Activated naive CD4-positive, alpha-beta T cell treated with anti-CD3 and anti-CD28 coated beads, Interleukin-2, amount 50 U/mL, for 16 hours (primary cell): ENCODE results near the gene SPTAN1.

Source experiments
- DNase-seq: peaks from one replicate; pipeline ENCODE4 v3.0.0-alpha.2; 2020

SPTAN1 gene

DNA sequence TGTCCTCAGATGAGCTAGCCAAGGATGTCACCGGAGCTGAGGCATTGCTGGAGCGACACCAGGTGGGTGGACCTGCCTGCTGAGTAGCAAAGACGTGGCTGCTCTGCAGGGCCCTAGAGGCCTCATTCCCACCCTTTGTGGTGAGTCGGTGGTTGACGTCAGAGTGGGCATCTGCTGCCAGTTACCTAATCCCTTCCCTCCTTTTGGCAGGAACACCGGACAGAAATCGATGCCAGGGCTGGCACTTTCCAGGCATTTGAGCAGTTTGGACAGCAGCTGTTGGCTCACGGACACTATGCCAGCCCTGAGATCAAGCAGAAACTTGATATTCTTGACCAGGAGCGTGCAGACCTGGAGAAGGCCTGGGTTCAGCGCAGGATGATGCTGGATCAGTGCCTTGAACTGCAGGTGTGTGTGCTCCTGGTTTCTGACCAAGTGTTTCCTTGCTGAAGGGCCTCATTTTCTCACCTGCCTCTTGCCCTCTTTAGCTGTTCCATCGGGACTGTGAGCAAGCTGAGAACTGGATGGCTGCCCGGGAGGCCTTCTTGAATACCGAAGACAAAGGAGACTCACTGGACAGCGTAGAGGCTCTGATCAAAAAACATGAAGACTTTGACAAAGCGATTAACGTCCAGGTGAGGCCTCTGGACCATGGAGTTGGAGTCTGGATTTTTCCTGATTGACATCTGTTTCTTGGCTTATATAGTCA is 55.4 kb downstream of the SPTAN1 start:
- DNase-seq = no peak

DNA sequence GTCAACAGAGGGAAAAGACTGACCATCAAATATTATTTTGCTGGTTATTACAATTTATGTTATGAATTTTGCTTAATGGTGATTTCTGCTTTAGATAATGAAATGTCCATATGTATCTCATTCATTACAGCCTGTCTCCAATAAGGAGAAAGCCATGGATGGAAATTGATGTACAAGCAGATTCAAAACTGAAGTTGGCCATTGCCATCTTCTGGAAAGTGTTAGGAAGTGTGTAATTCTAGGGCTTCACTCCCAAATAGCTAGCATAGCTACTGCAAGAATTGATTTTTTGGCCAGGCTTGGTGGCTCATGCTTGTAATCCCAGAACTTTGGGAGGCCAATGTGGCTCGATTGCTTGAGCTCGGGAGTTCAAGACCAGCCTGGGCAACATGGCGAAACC is 58.5 kb downstream of the SPTAN1 start:
- DNase-seq = no peak

DNA sequence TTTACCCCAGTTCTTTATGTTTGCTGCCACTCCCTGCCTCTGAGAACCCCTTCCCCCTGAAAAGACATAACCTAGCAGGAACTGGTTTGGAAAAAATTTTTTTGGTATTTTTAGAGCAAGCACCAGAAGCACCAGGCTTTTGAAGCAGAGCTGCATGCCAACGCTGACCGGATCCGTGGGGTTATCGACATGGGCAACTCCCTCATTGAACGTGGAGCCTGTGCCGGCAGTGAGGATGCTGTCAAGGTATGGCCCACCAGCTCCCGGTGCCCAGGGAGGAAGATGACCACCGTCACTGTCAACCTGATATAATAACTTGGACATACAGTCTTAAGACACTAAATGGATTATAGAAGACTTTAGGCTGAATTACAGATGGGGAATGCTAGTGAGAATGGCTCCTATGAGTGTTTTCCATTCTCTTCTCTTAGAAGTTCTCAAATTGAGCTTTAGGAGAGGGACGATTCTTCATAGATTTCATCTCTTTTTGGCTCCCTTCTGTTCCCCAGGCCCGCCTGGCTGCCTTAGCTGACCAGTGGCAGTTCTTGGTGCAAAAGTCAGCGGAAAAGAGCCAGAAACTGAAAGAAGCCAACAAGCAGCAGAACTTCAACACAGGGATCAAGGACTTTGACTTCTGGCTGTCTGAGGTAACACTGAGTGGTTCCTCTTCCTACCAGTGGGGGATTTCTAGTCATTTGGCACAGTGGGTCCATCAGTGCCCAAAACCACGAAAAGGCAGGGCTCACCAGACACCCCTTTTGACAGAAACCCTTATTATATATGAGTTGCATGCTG is 59.4 kb downstream of the SPTAN1 start:
- no peak for DNase-seq

DNA sequence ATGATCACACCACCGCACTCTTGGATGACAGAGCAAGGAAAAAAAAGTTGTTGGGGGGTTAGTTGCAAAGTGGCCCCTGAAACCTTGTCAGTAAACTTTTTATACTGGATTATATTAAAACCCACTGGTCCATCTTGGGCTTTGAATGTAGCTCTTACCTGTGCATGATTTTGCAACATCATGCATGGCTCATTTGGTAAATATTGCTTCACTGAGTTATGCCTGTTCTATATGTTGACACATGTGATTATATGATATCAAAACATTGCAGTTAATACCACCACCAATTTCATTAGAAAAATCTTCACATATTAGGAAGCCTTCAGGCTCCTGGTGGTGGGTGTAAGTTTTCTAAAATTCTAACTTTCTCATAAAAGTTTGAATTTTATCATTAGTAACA is 62.3 kb downstream of the SPTAN1 start:
- DNase-seq = no peak

DNA sequence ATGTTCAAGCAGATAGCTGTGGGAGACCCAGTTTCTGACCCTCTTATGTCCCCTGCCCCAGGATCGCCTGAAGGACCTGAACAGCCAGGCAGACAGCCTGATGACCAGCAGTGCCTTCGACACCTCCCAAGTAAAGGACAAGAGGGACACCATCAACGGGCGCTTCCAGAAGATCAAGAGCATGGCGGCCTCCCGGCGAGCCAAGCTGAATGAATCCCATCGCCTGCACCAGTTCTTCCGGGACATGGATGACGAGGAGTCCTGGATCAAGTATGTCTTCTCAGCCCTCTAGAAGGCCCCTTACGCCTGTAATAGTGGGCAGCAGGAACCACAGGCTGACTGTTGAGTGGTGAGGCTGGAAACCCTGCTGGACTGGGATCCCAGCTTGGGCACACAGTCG is 63.2 kb downstream of the SPTAN1 start:
- DNase-seq = no peak

DNA sequence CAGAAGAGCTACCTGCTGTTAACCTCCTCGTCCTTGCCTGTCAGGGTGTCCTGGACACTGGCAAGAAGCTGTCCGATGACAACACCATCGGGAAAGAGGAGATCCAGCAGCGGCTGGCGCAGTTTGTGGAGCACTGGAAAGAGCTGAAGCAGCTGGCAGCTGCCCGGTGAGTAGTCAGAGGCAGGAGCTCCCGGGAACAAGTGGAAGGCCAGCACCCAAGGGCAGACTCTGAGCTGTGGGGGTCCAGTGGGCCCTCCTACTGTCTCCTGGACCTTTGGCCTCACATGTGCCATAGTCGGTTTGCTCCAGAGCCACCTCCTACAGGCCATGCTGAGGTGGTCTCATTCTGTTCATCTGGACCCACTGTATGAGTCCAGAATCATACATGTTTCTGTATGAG is 65.6 kb downstream of the SPTAN1 start:
- DNase-seq = no peak

DNA sequence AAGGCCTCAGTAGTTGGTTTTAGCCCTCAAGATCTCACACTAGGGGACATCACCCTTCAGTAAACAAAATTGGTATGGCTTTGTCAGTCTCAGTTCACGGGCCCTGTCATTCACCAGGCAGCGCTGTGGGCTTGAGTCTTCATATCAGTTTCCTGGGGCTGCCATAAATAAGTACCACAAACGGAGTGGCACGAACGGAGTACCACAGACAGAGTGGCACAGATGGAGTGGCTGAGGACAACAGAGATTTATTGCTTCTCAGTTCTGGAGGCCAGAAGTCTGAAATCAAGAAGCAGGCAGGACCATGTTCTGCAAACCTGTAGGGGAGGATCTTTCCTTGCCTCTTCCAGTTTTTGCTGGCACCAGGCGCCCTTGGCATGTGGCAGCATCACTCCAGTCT is 66.7 kb downstream of the SPTAN1 start:
- DNase-seq = no peak

DNA sequence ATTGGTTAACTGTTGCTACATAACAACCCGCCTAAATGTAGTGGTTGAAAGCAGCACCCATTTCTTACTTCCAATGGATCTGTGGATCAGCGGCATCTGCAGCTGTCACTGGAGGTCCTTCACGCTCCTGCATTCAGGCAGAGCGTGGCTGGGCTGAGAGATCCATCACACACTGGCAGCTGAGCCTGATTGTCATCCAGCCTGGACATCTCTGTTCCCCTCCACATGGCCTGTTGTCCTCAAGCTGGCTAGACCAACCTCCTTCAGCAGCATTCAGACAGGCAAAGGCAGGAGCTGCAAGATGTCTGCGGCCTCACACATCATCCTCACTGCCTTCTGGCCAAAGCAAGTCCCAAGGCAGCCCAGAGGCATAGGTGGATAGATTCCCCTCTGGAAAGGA is 67.4 kb downstream of the SPTAN1 start:
- DNase-seq = no peak

DNA sequence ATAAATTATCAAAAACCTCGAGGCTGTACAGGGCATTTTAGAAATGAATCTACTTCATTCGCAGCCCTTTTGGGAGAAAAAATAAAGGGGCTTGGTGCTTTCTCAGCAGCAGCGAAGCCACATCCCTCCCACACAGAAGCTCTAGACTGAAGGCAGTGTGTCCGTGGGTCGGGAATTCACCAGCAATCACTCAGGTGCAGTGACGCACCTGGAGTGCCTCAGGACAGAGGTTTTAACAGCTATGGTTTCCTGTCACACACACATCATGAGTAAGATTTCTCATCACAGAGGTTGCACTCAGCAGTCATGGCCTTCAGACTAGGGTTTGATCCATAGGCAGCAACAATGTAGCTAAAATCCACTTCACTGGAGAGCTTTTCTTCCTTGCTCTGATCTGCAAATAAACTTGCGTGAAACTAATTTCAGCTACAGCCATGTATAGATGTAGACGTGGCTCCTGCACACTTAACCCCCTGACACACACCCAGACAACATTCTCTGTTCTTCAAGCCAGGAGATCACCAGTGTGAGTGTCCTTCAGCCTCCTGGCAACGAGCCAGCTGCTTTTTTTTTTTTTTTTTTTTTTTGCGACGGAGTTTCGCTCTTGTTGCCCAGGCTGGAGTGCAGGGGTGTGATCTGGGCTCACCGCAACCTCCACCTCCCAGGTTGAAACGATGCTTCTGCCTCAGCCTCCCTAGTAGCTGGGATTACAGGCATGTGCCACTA is 69.5 kb downstream of the SPTAN1 start:
- no peak for DNase-seq

DNA sequence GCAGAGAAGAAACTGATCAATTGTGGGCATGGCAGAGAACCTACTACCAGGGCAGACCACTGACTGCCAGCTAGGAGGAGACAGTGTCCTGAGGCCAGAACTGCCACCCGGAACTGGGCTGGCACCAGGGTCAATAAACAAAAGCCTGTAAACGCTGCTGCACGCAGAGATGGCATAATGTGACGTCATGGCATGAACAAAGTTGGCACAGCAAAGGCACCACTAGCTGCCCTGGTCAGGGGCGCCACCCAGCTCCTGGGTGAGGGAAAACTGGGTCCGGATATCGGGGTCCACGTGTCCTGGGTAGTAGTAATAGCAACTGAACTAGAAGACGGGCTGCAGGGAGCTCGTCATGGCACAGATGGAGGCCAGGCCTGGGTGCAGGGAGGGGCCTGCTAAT is 72.2 kb downstream of the SPTAN1 start:
- DNase-seq = no peak

DNA sequence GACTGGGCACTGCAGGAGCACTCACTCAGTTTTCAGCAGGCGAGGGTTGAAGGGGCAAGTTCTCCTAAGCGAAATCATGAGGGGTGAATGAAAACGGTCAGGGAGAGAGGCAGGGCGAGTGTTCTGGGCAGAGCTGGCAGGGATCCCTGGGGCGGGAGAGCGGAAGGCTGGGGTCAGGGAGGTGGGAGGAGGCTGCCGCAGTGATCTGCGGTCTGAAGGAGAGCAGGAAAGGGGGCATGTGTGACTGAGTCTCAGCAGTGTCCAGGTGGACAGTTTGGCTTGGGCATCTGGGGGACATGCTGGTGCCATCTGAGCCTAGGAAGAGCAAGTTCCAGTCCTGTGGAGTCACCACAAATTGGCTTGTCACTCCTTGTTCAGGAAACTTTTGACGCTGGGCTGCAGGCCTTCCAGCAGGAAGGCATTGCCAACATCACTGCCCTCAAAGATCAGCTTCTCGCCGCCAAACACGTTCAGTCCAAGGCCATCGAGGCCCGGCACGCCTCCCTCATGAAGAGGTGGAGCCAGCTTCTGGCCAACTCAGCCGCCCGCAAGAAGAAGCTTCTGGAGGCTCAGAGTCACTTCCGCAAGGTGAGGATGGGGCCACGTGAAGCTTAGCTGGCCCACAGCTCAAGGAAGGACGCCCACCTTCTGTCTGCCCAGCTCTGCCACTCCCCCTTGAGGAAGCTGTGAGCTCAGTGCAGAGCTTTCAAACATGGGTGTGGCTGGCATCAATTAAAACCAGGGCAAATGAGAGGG is 73.2 kb downstream of the SPTAN1 start:
- no peak for DNase-seq

DNA sequence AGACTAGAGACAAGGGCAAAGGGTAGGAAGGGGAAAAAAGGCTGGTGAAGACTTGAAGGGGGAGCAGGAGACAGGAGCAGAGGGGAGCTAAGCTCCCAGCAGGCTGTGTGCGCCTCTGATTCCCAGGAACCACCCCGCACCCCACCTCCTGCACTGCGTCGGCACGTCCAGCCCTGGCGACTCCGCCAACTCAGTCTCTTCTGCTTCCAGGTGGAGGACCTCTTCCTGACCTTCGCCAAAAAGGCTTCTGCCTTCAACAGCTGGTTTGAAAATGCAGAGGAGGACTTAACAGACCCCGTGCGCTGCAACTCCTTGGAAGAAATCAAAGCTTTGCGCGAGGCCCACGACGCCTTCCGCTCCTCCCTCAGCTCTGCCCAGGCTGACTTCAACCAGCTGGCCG is 73.8 kb downstream of the SPTAN1 start:
- DNase-seq = no peak

DNA sequence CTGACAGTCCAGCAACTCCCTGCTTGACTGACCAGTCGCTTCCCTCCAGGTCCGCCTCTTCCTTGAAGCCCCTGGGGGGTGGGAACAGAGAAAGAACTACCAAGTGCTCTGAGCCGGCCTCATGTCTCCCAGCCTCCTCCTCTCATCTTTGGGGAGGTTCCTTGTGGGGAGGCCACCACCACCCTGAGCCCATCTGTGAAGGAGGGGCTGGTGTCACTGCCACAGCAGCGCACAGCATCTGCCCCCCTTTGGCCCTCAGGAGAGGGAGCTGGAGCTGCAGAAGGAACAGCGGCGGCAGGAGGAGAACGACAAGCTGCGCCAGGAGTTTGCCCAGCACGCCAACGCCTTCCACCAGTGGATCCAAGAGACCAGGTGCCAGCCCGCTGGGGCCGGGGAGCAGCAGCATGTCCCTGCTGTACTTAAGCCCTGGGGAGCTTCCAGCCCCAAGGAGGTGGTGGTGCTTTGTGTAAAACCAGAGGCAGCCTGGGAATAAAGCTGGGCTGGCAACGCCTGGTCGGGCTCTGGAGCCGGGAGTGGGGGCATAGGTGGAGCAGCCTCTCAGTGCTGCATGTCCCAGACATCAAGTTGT is 74.8 kb downstream of the SPTAN1 start:
- DNase-seq = no peak

DNA sequence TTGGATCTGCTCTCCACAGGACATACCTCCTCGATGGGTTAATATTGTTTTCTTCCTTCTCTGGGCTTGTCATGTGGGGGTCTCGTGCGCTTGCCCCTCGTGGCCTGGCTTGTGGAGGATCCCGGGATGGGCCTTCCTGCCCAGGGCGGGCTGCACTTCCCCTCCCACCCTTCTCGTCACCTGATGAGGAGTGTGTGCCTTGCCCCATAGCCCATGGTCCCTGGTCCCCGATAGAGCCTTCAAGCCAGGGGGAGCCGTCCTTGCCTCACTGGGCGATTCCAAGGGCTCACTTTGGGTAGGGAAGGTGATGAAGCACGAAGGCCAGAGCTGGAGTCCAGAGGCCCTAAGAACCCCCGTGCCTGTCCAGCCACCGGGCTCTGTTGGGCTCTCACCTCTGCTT is 75.5 kb downstream of the SPTAN1 start:
- DNase-seq = no peak

DNA sequence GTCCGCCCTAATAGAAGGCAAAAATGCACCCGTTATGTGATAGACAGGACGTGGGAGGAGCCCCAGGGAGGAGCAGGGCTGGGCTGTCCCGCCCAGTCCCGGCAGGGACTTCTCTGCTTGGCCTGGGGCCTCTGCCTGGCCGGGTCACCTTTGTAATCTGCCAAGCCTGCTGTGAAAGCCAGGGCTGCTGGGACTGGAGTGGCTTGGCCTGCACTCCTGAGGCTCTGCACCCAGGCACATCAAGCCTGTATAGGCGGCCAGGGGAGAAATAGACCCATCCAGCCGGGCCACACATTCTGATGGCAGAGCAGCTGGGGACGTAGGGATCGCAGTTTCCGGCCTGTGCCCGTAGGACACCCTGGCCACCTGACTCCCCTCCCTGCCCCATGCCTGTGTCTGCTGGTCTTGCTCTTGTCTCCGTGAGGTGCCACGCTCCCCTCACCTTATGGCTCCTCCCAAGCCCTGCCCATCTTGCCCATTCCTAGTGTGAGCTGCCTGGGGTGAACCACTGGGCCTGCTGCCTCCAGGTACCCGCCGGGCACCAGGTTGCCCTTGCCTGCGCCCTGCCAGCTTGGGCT is 76.2 kb downstream of the SPTAN1 start:
- no peak for DNase-seq

DNA sequence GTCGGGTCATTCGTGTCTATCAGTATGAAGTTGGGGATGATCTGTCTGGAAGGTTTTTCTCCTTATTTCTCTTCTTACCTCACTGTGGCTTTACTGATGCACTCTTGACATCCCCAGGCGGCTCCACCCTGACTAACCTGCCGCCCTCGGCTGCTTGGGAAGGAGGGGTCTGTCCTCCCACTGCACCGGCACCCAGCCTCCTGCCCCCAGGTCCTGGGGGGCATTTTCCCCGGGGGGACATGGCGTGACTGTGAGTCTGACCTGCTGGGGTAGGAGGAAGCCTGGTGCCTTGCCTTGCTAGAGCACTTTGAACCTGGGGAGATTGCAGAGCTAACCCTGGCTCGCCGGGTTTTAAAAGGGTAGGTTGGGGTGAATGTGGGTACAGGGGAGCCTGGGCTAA is 76.7 kb downstream of the SPTAN1 start:
- no peak for DNase-seq

DNA sequence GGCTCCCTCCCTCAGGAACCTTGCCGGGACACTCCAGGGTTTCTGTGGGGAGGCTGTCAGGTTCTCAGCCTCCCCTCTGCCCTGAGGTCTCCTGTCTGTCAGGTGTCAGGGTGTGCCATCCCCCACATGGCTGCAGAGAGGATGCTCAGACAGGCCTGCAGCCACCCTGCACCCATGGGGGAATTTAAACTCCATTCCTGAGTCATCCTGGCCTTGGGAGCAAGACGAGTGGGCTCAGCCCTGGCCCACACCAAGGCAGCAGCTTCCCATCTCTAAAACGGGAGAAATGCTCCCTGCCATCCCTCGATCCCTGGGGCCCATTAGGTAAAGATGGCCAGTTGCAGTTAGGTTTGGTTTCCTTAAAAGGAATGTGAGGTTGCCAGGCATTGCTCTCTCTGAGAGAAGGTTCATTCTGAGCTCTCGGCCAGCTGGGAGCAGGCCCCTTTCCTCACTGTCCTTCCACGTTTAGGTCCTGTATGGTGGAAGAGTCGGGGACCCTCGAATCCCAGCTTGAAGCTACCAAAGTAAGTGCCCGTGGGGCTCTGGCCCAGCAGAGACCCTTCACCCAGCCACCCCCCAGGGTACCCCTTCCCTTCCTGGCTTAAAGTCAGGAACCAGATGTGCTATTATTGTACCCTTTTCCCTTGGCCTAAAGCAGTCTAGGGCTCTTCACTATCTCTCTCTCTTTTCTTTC is 77.6 kb downstream of the SPTAN1 start:
- no peak for DNase-seq

DNA sequence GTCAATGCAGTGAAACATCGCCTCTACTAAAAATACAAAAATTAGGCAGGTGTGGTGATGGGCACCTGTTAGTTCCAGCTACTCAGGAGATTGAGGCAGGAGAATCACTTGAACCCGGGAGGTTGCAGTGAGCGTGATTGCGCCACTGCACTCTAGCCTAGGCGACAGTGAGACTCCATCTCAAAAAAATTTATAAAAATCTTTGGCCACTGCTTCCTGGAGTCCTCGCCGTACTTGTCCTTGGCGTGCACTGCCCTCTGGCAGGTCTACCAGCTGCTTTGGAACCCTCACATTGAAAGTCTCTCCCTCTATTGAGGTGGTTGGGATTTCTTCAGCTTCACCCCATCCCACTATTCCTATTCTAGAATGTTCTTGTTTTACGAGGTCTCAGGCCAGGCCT is 79.2 kb downstream of the SPTAN1 start:
- DNase-seq = no peak

DNA sequence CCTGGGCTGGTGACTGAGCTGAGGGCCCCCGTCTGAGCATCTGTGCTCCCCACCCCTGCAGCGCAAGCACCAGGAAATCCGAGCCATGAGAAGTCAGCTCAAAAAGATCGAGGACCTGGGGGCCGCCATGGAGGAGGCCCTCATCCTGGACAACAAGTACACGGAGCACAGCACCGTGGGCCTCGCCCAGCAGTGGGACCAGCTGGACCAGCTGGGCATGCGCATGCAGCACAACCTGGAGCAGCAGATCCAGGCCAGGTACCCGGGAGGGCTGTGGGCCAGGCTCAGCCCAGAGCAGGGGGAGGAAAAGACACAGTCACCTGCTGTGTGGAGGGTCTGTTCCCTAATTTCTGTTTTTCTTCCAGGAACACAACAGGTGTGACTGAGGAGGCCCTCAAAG is 79.7 kb downstream of the SPTAN1 start:
- no peak for DNase-seq

DNA sequence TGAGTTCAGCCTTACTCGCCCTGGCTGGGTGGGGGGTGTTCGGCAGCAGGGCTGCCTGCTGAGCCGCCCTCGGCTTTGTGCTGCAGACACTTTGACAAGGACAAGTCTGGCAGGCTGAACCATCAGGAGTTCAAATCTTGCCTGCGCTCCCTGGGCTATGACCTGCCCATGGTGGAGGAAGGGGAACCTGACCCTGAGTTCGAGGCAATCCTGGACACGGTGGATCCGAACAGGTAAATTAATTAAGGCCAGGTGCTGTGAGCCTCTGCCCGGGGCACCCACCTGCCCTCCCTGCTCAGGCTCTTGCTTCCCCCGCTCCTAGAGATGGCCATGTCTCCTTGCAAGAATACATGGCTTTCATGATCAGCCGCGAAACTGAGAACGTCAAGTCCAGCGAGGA is 80.1 kb downstream of the SPTAN1 start:
- no peak for DNase-seq

DNA sequence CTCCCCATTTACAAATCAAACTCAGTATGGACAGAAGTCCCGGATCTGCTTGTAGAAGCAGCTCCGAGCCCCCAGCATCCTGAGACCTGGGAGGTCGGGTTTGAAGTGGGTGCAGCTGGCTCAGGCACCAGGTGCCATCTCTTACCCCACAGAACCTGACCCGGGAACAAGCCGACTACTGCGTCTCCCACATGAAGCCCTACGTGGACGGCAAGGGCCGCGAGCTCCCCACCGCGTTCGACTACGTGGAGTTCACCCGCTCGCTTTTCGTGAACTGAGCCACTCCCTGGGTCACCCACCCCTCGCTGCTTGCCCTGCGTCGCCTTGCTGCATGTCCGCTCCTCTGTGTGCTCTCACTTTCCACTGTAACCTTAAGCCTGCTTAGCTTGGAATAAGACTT is 80.7 kb downstream of the SPTAN1 start:
- no peak for DNase-seq

DNA sequence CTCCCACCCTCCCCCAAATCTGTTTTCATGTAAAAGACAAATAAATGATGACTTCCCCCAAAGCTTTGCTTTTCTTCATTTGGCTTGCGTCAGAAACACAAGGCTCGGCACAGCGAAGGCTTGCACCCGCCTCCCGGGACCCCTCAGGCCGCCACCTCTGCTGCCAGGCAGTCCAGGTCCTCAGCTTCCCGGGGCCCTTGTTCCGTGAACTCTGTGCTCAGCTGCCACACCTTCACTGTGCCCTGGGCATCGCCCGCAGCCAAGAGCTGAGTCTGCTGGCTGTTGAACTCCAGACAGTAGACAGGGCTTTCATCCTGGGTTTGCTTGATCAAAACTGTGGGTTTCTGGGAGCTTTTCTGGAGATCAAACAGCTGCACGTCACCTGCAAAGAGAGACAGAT is 81.2 kb downstream of the SPTAN1 start:
- no peak for DNase-seq
